IMR-90 (cell line): Measurements from ENCODE around the gene GDF9. TPM values are rescaled to one million over a fixed set of nuclear protein-coding genes. Genes with fewer than 3 reads are reported as not detected.

Experiments
- ATAC-seq: fragments of 200-7000 bp; cut with Tn5 transposase; 2 replicates; pipeline ENCODE4 v1.9.1; 2020; ENCODE audit warnings: low read depth, mild to moderate bottlenecking, moderate library complexity
- BruUV-seq: library from RNA; stranded (reverse); fragments of 400-500 nt; replicated peaks from 2 replicates; lab custom pipeline; 2021; lab: Mats Ljungman, UMichigan
- CTCF ChIA-PET: fragments of 300-600 bp; formaldehyde crosslinking; extraction: SDS; loops from one replicate; lab custom pipeline; 2021; ENCODE audit warnings: antibody characterized with exemption; lab: Yijun Ruan, JAX
- POLR2A ChIA-PET: fragments of 300-600 bp; sonication (Branson Sonifier 250); formaldehyde crosslinking; loops from one replicate; lab custom pipeline; 2022; ENCODE audit warnings: antibody characterized with exemption; ENCODE audit not compliant: unreplicated experiment; lab: Charles Lee
- DNase-seq: peaks from one replicate; pipeline ENCODE4 v3.0.0; 2013
- H2AFZ ChIP-seq: replicated peaks from 2 replicates; pipeline ENCODE3; 2013; ENCODE audit warnings: low read length, mild to moderate bottlenecking; ENCODE audit not compliant: poor library complexity
- H2AK5ac ChIP-seq: 2 replicates; pipeline ENCODE4 v1.6.1; 2013; ENCODE audit warnings: low read depth, low read length, inconsistent platforms
- H2AK9ac ChIP-seq: replicated peaks from 2 replicates; pipeline ENCODE3; 2013; ENCODE audit warnings: mild to moderate bottlenecking, low read depth, low read length, moderate library complexity; ENCODE audit not compliant: poor library complexity
- H2BK120ac ChIP-seq: 2 replicates; pipeline ENCODE4 v1.6.1; 2013; ENCODE audit warnings: low read depth, low read length, inconsistent platforms
- H2BK15ac ChIP-seq: 3 replicates; pipeline ENCODE4 v1.6.1; 2013; ENCODE audit warnings: low read depth, low read length, inconsistent platforms
- H2BK20ac ChIP-seq: 2 replicates; pipeline ENCODE4 v1.6.1; 2013; ENCODE audit warnings: low read depth, mild to moderate bottlenecking, inconsistent platforms, low read length, moderate library complexity
- H2BK5ac ChIP-seq: 2 replicates; pipeline ENCODE4 v1.6.1; 2013; ENCODE audit warnings: mild to moderate bottlenecking, low read depth, low read length, inconsistent platforms; ENCODE audit not compliant: poor library complexity, severe bottlenecking
- H3K14ac ChIP-seq: replicated peaks from 2 replicates; pipeline ENCODE4 v1.6.1; 2013; ENCODE audit warnings: low read depth, low read length, inconsistent platforms
- H3K18ac ChIP-seq: 2 replicates; pipeline ENCODE4 v1.6.1; 2013; ENCODE audit warnings: low read depth, low read length, control low read depth
- H3K23ac ChIP-seq: 2 replicates; pipeline ENCODE4 v1.6.1; 2013; ENCODE audit warnings: low read depth, low read length, inconsistent platforms
- H3K27ac ChIP-seq: 2 replicates; pipeline ENCODE4 v1.5.1; 2013; ENCODE audit warnings: mild to moderate bottlenecking, control low read depth, low read length; ENCODE audit not compliant: insufficient read depth
- H3K27me3 ChIP-seq: 2 replicates; pipeline ENCODE4 v1.6.1; 2013; ENCODE audit warnings: low read length; ENCODE audit not compliant: control insufficient read depth, insufficient read depth
- H3K36me3 ChIP-seq: 2 replicates; pipeline ENCODE4 v1.6.1; 2013; ENCODE audit warnings: low read length, mixed read lengths; ENCODE audit not compliant: control insufficient read depth, insufficient read depth
- H3K4ac ChIP-seq: 2 replicates; pipeline ENCODE4 v1.6.1; 2013; ENCODE audit warnings: low read depth, low read length, inconsistent platforms
- H3K4me1 ChIP-seq: 2 replicates; pipeline ENCODE4 v1.6.1; 2013; ENCODE audit warnings: low read length, mixed read lengths; ENCODE audit not compliant: control insufficient read depth, insufficient read depth
- H3K4me2 ChIP-seq: 2 replicates; pipeline ENCODE4 v1.6.1; 2013; ENCODE audit warnings: low read depth, mild to moderate bottlenecking, control low read depth, low read length, moderate library complexity
- H3K4me3 ChIP-seq: 2 replicates; pipeline ENCODE4 v1.5.1; 2013; ENCODE audit warnings: low read depth, mild to moderate bottlenecking, control low read depth, low read length, moderate library complexity; ENCODE audit not compliant: insufficient read depth
- H3K56ac ChIP-seq: 2 replicates; pipeline ENCODE4 v1.6.1; 2013; ENCODE audit warnings: low read length, inconsistent platforms; ENCODE audit not compliant: insufficient read depth; ENCODE audit errors: extremely low read depth
- H3K79me1 ChIP-seq, 2 experiments: 2 replicates each; pipeline ENCODE4 v1.6.1; 2013; ENCODE audit warnings: low read length in 2 of 2, inconsistent platforms in 1 of 2, low read depth in 1 of 2
- H3K9ac ChIP-seq: 2 replicates; pipeline ENCODE4 v1.6.1; 2013; ENCODE audit warnings: low read depth, low read length, control low read depth
- H3K9me1 ChIP-seq: 2 replicates; pipeline ENCODE4 v1.6.1; 2013; ENCODE audit warnings: low read length, inconsistent platforms; ENCODE audit not compliant: insufficient read depth
- H3K9me3 ChIP-seq: 2 replicates; pipeline ENCODE4 v1.6.1; 2013; ENCODE audit warnings: low read length; ENCODE audit not compliant: control insufficient read depth, insufficient read depth
- H4K20me1 ChIP-seq: 2 replicates; pipeline ENCODE4 v1.6.1; 2013; ENCODE audit warnings: low read length, inconsistent platforms; ENCODE audit not compliant: insufficient read depth
- H4K5ac ChIP-seq: 2 replicates; pipeline ENCODE4 v1.6.1; 2013; ENCODE audit warnings: mild to moderate bottlenecking, low read depth, low read length, control low read depth
- H4K8ac ChIP-seq, 2 experiments: 2 replicates each; pipeline ENCODE4 v1.6.1; 2013; ENCODE audit warnings: low read depth in 2 of 2, low read length in 2 of 2, control low read depth in 1 of 2, inconsistent platforms in 1 of 2
- H4K91ac ChIP-seq: 2 replicates; pipeline ENCODE4 v1.6.1; 2013; ENCODE audit warnings: low read depth, low read length, inconsistent platforms; ENCODE audit not compliant: insufficient read depth
- BHLHE40 ChIP-seq: fragments of 150-350 bp; IDR thresholded peaks from 2 replicates; pipeline ENCODE4 v1.6.1; 2016; ENCODE audit warnings: mild to moderate bottlenecking, low read depth, low read length
- CEBPB ChIP-seq: IDR thresholded peaks from 2 replicates; pipeline ENCODE4 v1.6.1; 2012; ENCODE audit warnings: low read depth, low read length, improper control_type of control experiment
- CHD1 ChIP-seq: IDR thresholded peaks from 2 replicates; pipeline ENCODE4 v1.6.1; 2012; ENCODE audit warnings: low read depth, low read length, improper control_type of control experiment
- CTCF ChIP-seq: conservative IDR thresholded peaks from 2 replicates; pipeline ENCODE4 v1.5.1; 2012; ENCODE audit warnings: mild to moderate bottlenecking, low read depth, low read length, improper control_type of control experiment
- MAFK ChIP-seq: IDR thresholded peaks from 2 replicates; pipeline ENCODE4 v1.6.1; 2012; ENCODE audit warnings: low read depth, low read length, improper control_type of control experiment
- MAZ ChIP-seq: IDR thresholded peaks from 2 replicates; pipeline ENCODE4 v1.6.1; 2012; ENCODE audit warnings: low read depth, mild to moderate bottlenecking, low read length, improper control_type of control experiment, moderate library complexity, borderline replicate concordance
- MXI1 ChIP-seq: IDR thresholded peaks from 2 replicates; pipeline ENCODE4 v1.6.1; 2012; ENCODE audit warnings: low read depth, mild to moderate bottlenecking, low read length, moderate library complexity, borderline replicate concordance
- NFE2L2 ChIP-seq: fragments of 150-350 bp; IDR thresholded peaks from 2 replicates; pipeline ENCODE4 v1.6.1; 2016; ENCODE audit warnings: low read depth, mild to moderate bottlenecking, low read length
- POLR2A ChIP-seq: IDR thresholded peaks from 2 replicates; pipeline ENCODE4 v1.6.1; 2012; ENCODE audit warnings: mild to moderate bottlenecking, low read depth, low read length
- RAD21 ChIP-seq: IDR thresholded peaks from 2 replicates; pipeline ENCODE4 v1.6.1; 2012; ENCODE audit warnings: low read length, improper control_type of control experiment
- RCOR1 ChIP-seq: IDR thresholded peaks from 2 replicates; pipeline ENCODE4 v1.6.1; 2012; ENCODE audit warnings: mild to moderate bottlenecking, low read length, improper control_type of control experiment; ENCODE audit not compliant: insufficient replicate concordance
- RFX5 ChIP-seq: IDR thresholded peaks from 2 replicates; pipeline ENCODE4 v1.8.0; 2012; ENCODE audit warnings: low read depth, mild to moderate bottlenecking, low read length, moderate library complexity
- SMC3 ChIP-seq: fragments of 150-350 bp; IDR thresholded peaks from 2 replicates; pipeline ENCODE4 v1.6.1; 2016; ENCODE audit warnings: low read depth, mild to moderate bottlenecking, antibody characterized with exemption, low read length, moderate library complexity
- USF2 ChIP-seq: fragments of 150-350 bp; IDR thresholded peaks from 2 replicates; pipeline ENCODE4 v1.6.1; 2017; ENCODE audit warnings: mild to moderate bottlenecking, antibody characterized with exemption, low read length, low read depth
- WGBS, 2 experiments: methylation state at CpG; one replicate each; pipeline versions ENCODE4 v1.1.5 to v1.1.7; 2013; ENCODE audit warnings: missing lambda C conversion rate in 2 of 2; ENCODE audit not compliant: insufficient read length in 1 of 2; ENCODE audit errors: extremely low coverage in 2 of 2; 5-methylcytosine and 5-hydroxymethylcytosine counted together
- dilution Hi-C: fragments of 300-500 bp; cut with HindIII; formaldehyde crosslinking; loops from one replicate; pipeline ENCODE4 v1.14.3; 2018; ENCODE audit warnings: low sequenced_read_pairs; ENCODE audit not compliant: unreplicated experiment
- in situ Hi-C: fragments of 300-500 bp; cut with MboI; formaldehyde crosslinking; loops from 3 replicates; pipeline ENCODE4 v1.14.3; 2019; ENCODE audit warnings: low sequenced_read_pairs, inconsistent platforms, mixed read lengths
- intact Hi-C: fragments of 100-400 bp; cut with micrococcal nuclease; formaldehyde crosslinking; loops from 2 replicates; pipeline ENCODE4 v1.10.0; 2022
- polyA plus RNA-seq, 3 experiments: library from polyadenylated mRNA; depleted of rRNA; stranded (reverse); fragments of >200 nt; gene quantifications; 2 replicates each; pipeline ENCODE4 v1.2.3, GENCODE V29; 2012; ENCODE audit warnings: low replicate concordance in 1 of 3
- total RNA-seq: library from RNA; depleted of rRNA; stranded (reverse); fragments of >200 nt; gene quantifications from 2 replicates; pipeline ENCODE4 v1.2.3, GENCODE V29; 2012

The GDF9 gene
- total and polyA plus RNA-seq, 2 of the 4 experiments (the other 2 are of a cell fraction), result 0.18 to 0.21 TPM

- Histone ChIP-seq H3K27ac (no peak overlapping the region), H3K56ac (no peak overlapping the region), H3K4me3 (peak overlapping the region; percentile 32), H2BK120ac (no peak overlapping the region), H3K4ac (no peak overlapping the region), H4K5ac (no peak overlapping the region), H2BK20ac (no peak overlapping the region), H3K4me2 (peak overlapping the region; percentile 42; the same call in 1 of the 2 replicates), H3K36me3 (no peaks in the 10 kb centered on the region), H3K9ac (no peak overlapping the region), H2BK5ac (no peak overlapping the region), H3K27me3 (peaks cover 34% of the 10 kb centered on the region), H3K14ac (no peak overlapping the region), H2AFZ (peak overlapping the region; percentile 89), H3K9me1 (no peaks in the 10 kb centered on the region), H2AK9ac (no peak overlapping the region), H2AK5ac (no peak overlapping the region), H3K4me1 (peaks cover 7% of the 10 kb centered on the region), H3K18ac (no peak overlapping the region), H3K23ac (no peak overlapping the region), H3K79me1 (no peaks in the 10 kb centered on the region), H4K91ac (no peak overlapping the region), H2BK15ac (no peak overlapping the region), H4K8ac (no peak overlapping the region), H3K9me3 (no peaks in the 10 kb centered on the region), H4K20me1 (no peaks in the 10 kb centered on the region)
- DNase-seq (no peak), ATAC-seq (peak; percentile 41)
- WGBS, 2 experiments, result 12% methylated on average over 81 of the region's 110 CpGs; no CpG with 5 or more reads in 1 of the 2 experiments
- intact Hi-C loops (no loop called here), in situ Hi-C loops (no loop called here), dilution Hi-C loops (no loop called here)
- no peak for TF ChIP-seq CEBPB
- no peak for TF ChIP-seq RCOR1
- TF ChIP-seq MAFK, result no peak
- no peak for TF ChIP-seq BHLHE40
- no peak for TF ChIP-seq RFX5
- TF ChIP-seq MAZ, result no peak
- TF ChIP-seq CHD1, result no peak
- no peak for TF ChIP-seq NFE2L2
- TF ChIP-seq USF2, result no peak
- no peak for TF ChIP-seq MXI1
- TF ChIP-seq RAD21, result no peak
- TF ChIP-seq SMC3, result no peak
- no peak for TF ChIP-seq CTCF
- TF ChIP-seq POLR2A, result no peak
- ChIA-PET POLR2A (no interaction called here), CTCF (interaction anchor here (1.3 kb wide), 1 partner anchor 39 kb away, joined by 4 read pairs; no protein-coding TSS in a partner anchor)
- no TSS peak for BruUV-seq
Measured at GRCh38 chr5:132813599-132814502, 52.4 kb downstream of the GDF9 start.
